Vagina (tissue), 2 donors: ENCODE data around the gene TFPI.

Experiments used
- CTCF ChIP-seq, 3 experiments: fragments of 450-650 bp in 2 of 3; fragments of 200-600 bp in 1 of 3; sonication (generic) in 1 of 3; IDR thresholded peaks; one replicate each; pipeline ENCODE4 v1.5.1; 2017 to 2019; ENCODE audit warnings: antibody characterized with exemption in 3 of 3, mild to moderate bottlenecking in 2 of 3, moderate library complexity in 2 of 3
- POLR2A ChIP-seq, 2 donors: fragments of 450-650 bp; IDR thresholded peaks; one replicate each; pipeline ENCODE4 v1.6.1; 2017; ENCODE audit warnings: antibody characterized with exemption in 2 of 2, mild to moderate bottlenecking in 2 of 2, moderate library complexity in 2 of 2

- TF ChIP-seq CTCF (IDR thresholded peaks at IDR 0.05): no peak
- no peak for TF ChIP-seq POLR2A (IDR thresholded peaks at IDR 0.05)
These were observed 70.7 kb downstream of the TFPI start for GRCh38 chr2:187483537-187483936.
